AG04449 (cell line): ENCODE measurements around the gene DLX3.
"Not testable (repeated sequence)": the region's sequence is repeated elsewhere in the genome, so short reads cannot be mapped to it uniquely, and the experiment has no call there.

Experiments used
- CTCF ChIA-PET: fragments of 350-600 bp; formaldehyde crosslinking; extraction: SDS; loops from one replicate; lab custom pipeline; 2021; ENCODE audit warnings: antibody characterized with exemption; lab: Yijun Ruan, JAX
- POLR2A ChIA-PET: fragments of 400-600, 350-600 bp; formaldehyde crosslinking; extraction: SDS; loops from one replicate; lab custom pipeline; 2020; ENCODE audit warnings: antibody characterized with exemption, inconsistent platforms; lab: Yijun Ruan, JAX
- DNase-seq: peaks from one replicate; pipeline ENCODE4 v3.0.0-alpha.2; 2010; ENCODE audit warnings: low read depth, low spot score
- H3K4me3 ChIP-seq: 2 replicates; pipeline ENCODE4 v1.5.1; 2011; ENCODE audit warnings: low read depth, mild to moderate bottlenecking, control low read depth, low read length
- CTCF ChIP-seq: IDR thresholded peaks from one replicate; pipeline ENCODE4 v1.5.1; 2011; ENCODE audit warnings: mild to moderate bottlenecking, moderate library complexity, low read length, control low read depth, inconsistent platforms; ENCODE audit not compliant: insufficient read depth; ENCODE audit errors: missing control alignments

DLX3 gene

GRCh38 chr17:49995055-49995738 is at the start of gene DLX3:
TSS of gene DLX3 (minus strand) at chr17:49995224. CDS start at chr17:49994998, 226 bp downstream.
- no peak for TF ChIP-seq CTCF
- ChIA-PET CTCF (interaction anchor here (0.7 to 12.0 kb wide), 24 partner anchors 9 to 437 kb away, joined by 3 to 753 read pairs (median 28); partner anchors contain the start of genes SLC35B1 and TAC4), POLR2A (no interaction called here)
- DNase-seq = peak; percentile 12
- H3K4me3 ChIP-seq = peak within 1 kb of the TSS; percentile 15

- no peak for DNase-seq
- H3K4me3 ChIP-seq = no peak overlapping the region
- CTCF ChIA-PET = interaction anchor here (1.5 to 1.6 kb wide), 3 partner anchors 11 to 48 kb away, joined by 3 to 5 read pairs (median 4); partner anchors contain the start of gene ITGA3
- no peak for TF ChIP-seq CTCF
- POLR2A ChIA-PET = no interaction called here
Measured at GRCh38 chr17:50044483-50044882, 49.5 kb upstream of the DLX3 start.

- no peak for DNase-seq
- no peak overlapping the region for H3K4me3 ChIP-seq
- ChIA-PET CTCF (interaction anchor here (1.0 to 1.5 kb wide), 3 partner anchors 12 to 17 kb away, joined by 3 to 5 read pairs (median 3); partner anchors contain the start of gene ITGA3), POLR2A (no interaction called here)
- TF ChIP-seq CTCF = no peak
Measured at GRCh38 chr17:50043290-50044148, 48.5 kb upstream of the DLX3 start.

GRCh38 chr17:50042211-50042610 is 47.2 kb upstream of the DLX3 start:
- CTCF ChIA-PET = no interaction called here
- DNase-seq = no peak
- no peak overlapping the region for H3K4me3 ChIP-seq
- TF ChIP-seq CTCF = no peak
- POLR2A ChIA-PET = no interaction called here

- H3K4me3 ChIP-seq, DNase-seq, POLR2A ChIA-PET: not testable (repeated sequence)
- CTCF ChIA-PET = interaction anchor here (1.4 kb wide), 1 partner anchor 54 kb away, joined by 5 read pairs; the partner anchor contains the start of gene PDK2
Measured at GRCh38 chr17:50040496-50040895, 45.5 kb upstream of the DLX3 start.

DNA sequence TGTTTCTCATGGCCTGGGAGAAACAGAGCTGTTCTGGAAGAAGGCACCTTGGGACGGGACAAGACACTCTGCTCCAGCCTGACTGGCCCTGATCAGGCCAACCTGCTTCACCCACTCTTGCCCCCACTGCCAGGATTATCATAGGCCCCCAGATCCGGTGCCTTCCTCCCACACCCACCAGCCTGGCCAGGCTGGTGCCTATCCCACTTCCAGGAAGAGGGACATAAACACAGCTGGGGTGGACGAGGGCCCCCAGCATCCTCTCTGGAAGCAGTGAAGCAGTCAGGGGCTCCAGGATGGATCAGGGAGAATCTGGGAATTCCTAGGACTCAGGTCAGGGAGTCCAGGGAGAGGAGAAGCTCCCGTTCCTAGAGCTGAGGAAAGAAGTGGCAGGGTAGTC is 44.0 kb upstream of the DLX3 start:
- ChIA-PET CTCF (interaction anchor here (0.7 to 2.2 kb wide), 4 partner anchors 16 to 55 kb away, joined by 3 to 8 read pairs (median 4); partner anchors contain the start of gene PDK2), POLR2A (no interaction called here)
- no peak for DNase-seq
- TF ChIP-seq CTCF = no peak
- H3K4me3 ChIP-seq = no peak overlapping the region
